ENCODE results near the gene GNPTG.

Gene GNPTG

GRCh38 chr16:1351215-1351581 lies 533 bp upstream of the GNPTG start:
- TF ChIP-seq EZH2phosphoT487 (IDR thresholded peaks at IDR 0.05; ENCODE audit: low read depth) (no peak), CTCF (IDR thresholded peaks at IDR 0.05; ENCODE audit: low read depth, low read length) (no peak)
- H3K4me3 ChIP-seq (ENCODE audit: low read length), result peak overlapping the region; percentile 87
- H3K27ac ChIP-seq (ENCODE audit: low read length), result peak overlapping the region; percentile 34; the same call in 1 of the 2 replicates
- H3K9me3 ChIP-seq (ENCODE audit: insufficient read depth, low read length), result no peaks in the 10 kb centered on the region
- peaks cover 13% of the 10 kb centered on the region for H3K4me1 ChIP-seq (ENCODE audit: low read length)
- H3K27me3 ChIP-seq (ENCODE audit: low read depth, low read length), result no peaks in the 10 kb centered on the region
- H3K4me2 ChIP-seq (ENCODE audit: low read length), result peak overlapping the region; percentile 69
- H3K79me2 ChIP-seq (ENCODE audit: low read length), result peaks cover 58% of the 10 kb centered on the region
- H2AFZ ChIP-seq (ENCODE audit: low read depth, low read length), result peak overlapping the region; percentile 35; the same call in 1 of the 2 replicates
- H3K9ac ChIP-seq (ENCODE audit: low read length), result peak overlapping the region; percentile 84
- H4K20me1 ChIP-seq (ENCODE audit: insufficient read depth, low read length), result no peaks in the 10 kb centered on the region
- no peaks in the 10 kb centered on the region for H3K36me3 ChIP-seq (replicated peaks; ENCODE audit: low read depth, low read length)

GRCh38 chr16:1354815-1355540 lies 3.2 kb downstream of the GNPTG start:
- no peak overlapping the region for H3K9ac ChIP-seq (ENCODE audit: low read length)
- TF ChIP-seq CTCF (IDR thresholded peaks at IDR 0.05; ENCODE audit: low read depth, low read length) (no peak), EZH2phosphoT487 (IDR thresholded peaks at IDR 0.05; ENCODE audit: low read depth) (no peak)
- no peaks in the 10 kb centered on the region for H3K27me3 ChIP-seq (ENCODE audit: low read depth, low read length)
- peaks cover 13% of the 10 kb centered on the region for H3K4me1 ChIP-seq (ENCODE audit: low read length)
- H2AFZ ChIP-seq (ENCODE audit: low read depth, low read length), result no peak overlapping the region
- H3K9me3 ChIP-seq (ENCODE audit: insufficient read depth, low read length), result no peaks in the 10 kb centered on the region
- no peak overlapping the region for H3K4me3 ChIP-seq (ENCODE audit: low read length)
- peaks cover 79% of the 10 kb centered on the region for H3K79me2 ChIP-seq (ENCODE audit: low read length)
- no peaks in the 10 kb centered on the region for H3K36me3 ChIP-seq (replicated peaks; ENCODE audit: low read depth, low read length)
- H3K27ac ChIP-seq (ENCODE audit: low read length), result no peak overlapping the region
- no peaks in the 10 kb centered on the region for H4K20me1 ChIP-seq (ENCODE audit: insufficient read depth, low read length)
- no peak overlapping the region for H3K4me2 ChIP-seq (ENCODE audit: low read length)

GRCh38 chr16:1355591-1355990 lies 3.9 kb downstream of the GNPTG start:
- H3K4me2 ChIP-seq (ENCODE audit: low read length), result no peak overlapping the region
- peaks cover under 1% of the 10 kb centered on the region for H3K36me3 ChIP-seq (replicated peaks; ENCODE audit: low read depth, low read length)
- H3K4me3 ChIP-seq (ENCODE audit: low read length), result no peak overlapping the region
- H3K27me3 ChIP-seq (ENCODE audit: low read depth, low read length), result no peaks in the 10 kb centered on the region
- peaks cover 9% of the 10 kb centered on the region for H3K4me1 ChIP-seq (ENCODE audit: low read length)
- H3K9me3 ChIP-seq (ENCODE audit: insufficient read depth, low read length), result no peaks in the 10 kb centered on the region
- H3K27ac ChIP-seq (ENCODE audit: low read length), result no peak overlapping the region
- no peak overlapping the region for H3K9ac ChIP-seq (ENCODE audit: low read length)
- TF ChIP-seq EZH2phosphoT487 (IDR thresholded peaks at IDR 0.05; ENCODE audit: low read depth) (no peak), CTCF (IDR thresholded peaks at IDR 0.05; ENCODE audit: low read depth, low read length) (no peak)
- no peak overlapping the region for H2AFZ ChIP-seq (ENCODE audit: low read depth, low read length)
- H4K20me1 ChIP-seq (ENCODE audit: insufficient read depth, low read length), result no peaks in the 10 kb centered on the region
- peaks cover 77% of the 10 kb centered on the region for H3K79me2 ChIP-seq (ENCODE audit: low read length)

- H3K9me3 ChIP-seq (ENCODE audit: insufficient read depth, low read length), result no peaks in the 10 kb centered on the region
- H3K4me2 ChIP-seq (ENCODE audit: low read length), result no peak overlapping the region
- H3K9ac ChIP-seq (ENCODE audit: low read length), result no peak overlapping the region
- no peak overlapping the region for H3K27ac ChIP-seq (ENCODE audit: low read length)
- no peaks in the 10 kb centered on the region for H3K27me3 ChIP-seq (ENCODE audit: low read depth, low read length)
- H3K79me2 ChIP-seq (ENCODE audit: low read length), result peaks cover 77% of the 10 kb centered on the region
- H4K20me1 ChIP-seq (ENCODE audit: insufficient read depth, low read length), result no peaks in the 10 kb centered on the region
- no peak overlapping the region for H3K4me3 ChIP-seq (ENCODE audit: low read length)
- peaks cover 5% of the 10 kb centered on the region for H3K4me1 ChIP-seq (ENCODE audit: low read length)
- no peak for TF ChIP-seq EZH2phosphoT487 (IDR thresholded peaks at IDR 0.05; ENCODE audit: low read depth)
- TF ChIP-seq CTCF (IDR thresholded peaks at IDR 0.05; ENCODE audit: low read depth, low read length), result no peak
- H3K36me3 ChIP-seq (replicated peaks; ENCODE audit: low read depth, low read length), result peaks cover 3% of the 10 kb centered on the region
- H2AFZ ChIP-seq (ENCODE audit: low read depth, low read length), result no peak overlapping the region
These were observed 4.5 kb downstream of the GNPTG start for GRCh38 chr16:1356061-1356900.

All from OCI-LY3 (cell line).